DLD1 (cell line): ENCODE data around the gene SIRPG.
"Not testable (repeated sequence)": the region's sequence is repeated elsewhere in the genome, so short reads cannot be mapped to it uniquely, and the experiment has no call there.

Experiments
- in situ Hi-C: cut with HindIII; loops from 2 replicates; pipeline ENCODE4 v1.10.0; 2017; ENCODE audit warnings: low sequenced_read_pairs

Gene SIRPG

GRCh38 chr20:1637226-1637625 is 20.4 kb downstream of the SIRPG start:
- in situ Hi-C loops = no loop called here

DNA sequence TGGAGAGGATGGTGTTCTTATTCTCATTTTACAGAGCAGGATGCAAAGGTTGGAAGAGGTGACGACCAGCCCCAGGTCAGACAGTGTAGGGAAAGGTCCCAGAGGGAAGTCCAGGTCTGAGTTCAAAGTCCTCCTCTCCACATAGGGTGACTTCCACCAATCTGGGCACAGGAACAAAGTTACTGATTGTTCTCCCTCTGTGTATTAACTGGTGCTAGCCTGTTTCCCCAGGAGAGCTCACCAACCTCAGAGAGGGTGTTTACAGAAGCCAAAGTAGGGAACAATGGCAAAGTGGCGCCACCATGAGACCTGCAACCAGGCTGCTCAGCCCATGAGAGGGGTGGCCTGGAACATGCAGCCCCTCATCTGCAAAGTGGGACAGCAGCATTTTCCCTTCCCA is 21.0 kb downstream of the SIRPG start:
- in situ Hi-C loops = no loop called here

DNA sequence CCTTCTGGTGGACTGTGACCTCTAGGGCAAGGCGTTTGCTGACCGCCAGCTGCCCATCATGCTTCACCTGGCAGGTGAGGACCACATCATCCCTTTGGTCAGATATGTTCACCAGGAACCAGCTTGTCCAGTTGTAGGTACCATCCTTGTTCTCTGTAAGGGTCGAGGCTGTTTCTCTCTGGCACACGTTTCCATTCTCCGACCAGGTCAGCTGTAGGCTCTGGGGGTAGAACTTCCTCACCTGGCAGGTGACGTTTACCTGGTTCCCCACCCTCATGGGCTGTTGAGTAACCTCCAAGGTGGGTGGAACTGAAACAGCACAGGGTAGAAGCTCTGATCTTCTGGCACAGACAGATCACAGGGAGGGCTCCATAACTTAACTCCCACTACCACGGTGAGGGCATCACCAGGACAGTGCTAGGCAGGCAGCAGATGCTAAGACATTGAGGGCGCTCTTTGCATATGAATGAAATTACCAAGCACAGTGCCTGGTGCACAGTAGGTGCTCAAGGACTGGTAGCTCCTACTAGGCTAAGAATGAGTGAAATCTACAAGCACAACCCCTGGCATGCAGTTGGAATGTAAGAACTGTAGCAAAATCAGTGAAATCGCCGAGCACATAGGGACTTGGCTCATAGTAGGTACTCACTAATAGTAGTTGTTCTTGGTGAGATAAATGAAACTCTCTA is 22.1 kb downstream of the SIRPG start:
- in situ Hi-C loops = no loop called here

GRCh38 chr20:1633535-1633934 is 24.0 kb downstream of the SIRPG start:
- in situ Hi-C loops = no loop called here

DNA sequence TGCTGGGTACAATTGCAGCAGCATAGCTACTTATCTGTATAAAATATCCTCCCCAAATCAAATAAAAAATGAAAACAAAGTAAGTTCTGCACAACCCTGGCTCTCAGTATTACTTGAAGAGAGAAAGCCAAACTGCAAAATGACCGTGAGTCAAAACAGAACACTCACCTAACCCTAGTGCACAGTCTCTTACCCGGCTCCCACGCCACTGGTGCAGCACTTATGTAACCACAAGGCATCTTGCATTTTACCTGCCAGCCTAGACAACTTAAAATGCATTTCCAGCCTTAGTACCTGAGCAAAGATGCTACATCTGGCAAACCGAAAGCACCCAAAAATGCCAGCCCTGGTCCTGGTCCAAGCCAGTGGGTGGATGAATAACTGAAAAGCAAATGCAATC is 25.4 kb downstream of the SIRPG start:
- in situ Hi-C loops = no loop called here

GRCh38 chr20:1631309-1632151 is 26.0 kb downstream of the SIRPG start:
- in situ Hi-C loops = no loop called here

GRCh38 chr20:1630186-1630585 is 27.4 kb downstream of the SIRPG start:
- in situ Hi-C loops = no loop called here

DNA sequence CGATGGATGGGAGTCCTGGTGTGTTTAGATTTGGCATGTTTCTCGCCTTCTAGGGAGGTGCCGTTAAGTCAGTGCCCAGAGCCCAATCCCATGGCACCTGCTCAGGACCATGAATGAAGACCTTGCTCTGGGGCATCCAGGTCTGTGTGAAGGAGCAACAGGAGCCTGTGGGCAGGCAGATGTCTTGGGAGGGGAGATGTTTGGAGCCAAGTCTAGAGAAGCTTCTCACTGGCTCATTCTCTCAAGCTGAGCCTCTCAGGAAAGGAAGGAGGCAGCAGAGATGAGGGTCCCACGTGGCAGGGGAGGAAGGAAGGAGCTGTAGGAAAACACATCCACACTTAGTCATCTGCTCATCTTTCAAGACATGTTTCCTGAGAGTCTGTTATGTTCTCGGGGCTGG is 28.3 kb downstream of the SIRPG start:
- in situ Hi-C loops = no loop called here

DNA sequence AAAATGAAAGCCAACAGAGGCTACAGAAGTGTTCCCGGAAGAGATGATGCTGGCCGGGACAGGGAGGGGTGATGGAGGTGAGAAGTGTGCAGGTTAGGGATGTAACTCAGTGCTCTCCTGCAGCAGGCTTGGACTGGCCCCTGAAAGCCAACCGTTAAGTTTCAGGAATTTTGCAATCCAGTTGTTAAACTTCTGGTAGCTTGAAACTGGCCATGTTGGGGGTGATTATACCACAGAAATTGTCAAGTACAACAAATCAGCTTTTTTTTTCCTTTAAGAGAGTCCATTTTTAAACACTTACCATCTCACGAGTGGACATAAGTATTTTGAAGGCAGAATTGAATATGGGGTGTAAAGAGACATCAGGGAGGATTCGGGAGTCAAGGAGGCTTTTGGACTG is 29.0 kb downstream of the SIRPG start:
- in situ Hi-C loops = no loop called here

DNA sequence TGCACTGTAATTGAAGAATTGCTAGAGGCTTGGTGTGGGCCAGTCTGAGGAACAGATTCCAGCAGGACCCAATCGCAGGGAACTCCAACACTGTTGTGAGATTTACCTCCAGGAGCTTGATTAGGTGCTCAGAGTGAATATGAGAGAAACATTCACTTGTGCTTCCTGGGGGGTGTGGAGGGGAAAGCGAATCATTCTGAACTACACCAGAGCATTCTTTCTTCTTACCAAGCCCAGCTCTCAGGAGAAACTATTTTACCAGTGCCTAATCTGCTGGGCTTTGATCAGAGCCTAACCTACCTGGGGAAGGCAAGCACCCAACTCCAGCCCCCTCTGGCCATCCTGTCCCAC is 30.4 kb downstream of the SIRPG start:
- in situ Hi-C loops = no loop called here

DNA sequence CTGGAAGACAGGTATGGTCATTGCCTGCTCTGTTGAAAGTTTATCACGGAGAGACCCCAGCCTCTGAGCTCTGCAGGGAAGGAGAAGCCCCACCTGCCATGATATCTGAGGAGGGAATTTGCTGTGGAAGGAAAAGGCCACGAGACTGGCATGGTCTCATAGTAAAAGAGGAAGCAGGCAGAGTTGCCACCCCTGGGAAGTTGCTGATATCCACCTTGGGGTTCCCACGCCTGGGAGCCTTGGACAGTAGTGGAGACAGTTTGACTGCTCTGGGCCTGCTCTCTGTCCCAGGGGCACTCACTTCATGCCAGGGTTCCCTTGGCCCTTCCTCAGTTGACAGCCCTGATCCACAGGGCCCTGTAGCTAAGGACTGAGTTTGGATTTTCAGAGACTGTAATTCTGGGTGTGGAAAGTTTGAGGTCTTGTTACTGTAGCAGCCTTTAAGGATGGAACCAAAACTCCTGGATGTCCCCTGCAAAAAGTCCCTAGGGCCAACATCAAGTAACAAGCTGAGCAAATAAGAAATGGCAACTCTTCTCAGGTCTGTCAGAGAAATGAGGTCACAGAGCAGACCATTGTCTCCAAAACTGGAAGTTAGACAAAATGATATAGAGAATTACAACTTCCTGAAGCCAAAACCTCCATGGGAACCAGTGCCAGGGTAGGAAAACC is 30.9 kb downstream of the SIRPG start:
- in situ Hi-C loops = no loop called here

GRCh38 chr20:1625083-1625690 is 32.4 kb downstream of the SIRPG start:
- in situ Hi-C loops = no loop called here

GRCh38 chr20:1623501-1624205 is 33.9 kb downstream of the SIRPG start:
- in situ Hi-C loops = no loop called here

DNA sequence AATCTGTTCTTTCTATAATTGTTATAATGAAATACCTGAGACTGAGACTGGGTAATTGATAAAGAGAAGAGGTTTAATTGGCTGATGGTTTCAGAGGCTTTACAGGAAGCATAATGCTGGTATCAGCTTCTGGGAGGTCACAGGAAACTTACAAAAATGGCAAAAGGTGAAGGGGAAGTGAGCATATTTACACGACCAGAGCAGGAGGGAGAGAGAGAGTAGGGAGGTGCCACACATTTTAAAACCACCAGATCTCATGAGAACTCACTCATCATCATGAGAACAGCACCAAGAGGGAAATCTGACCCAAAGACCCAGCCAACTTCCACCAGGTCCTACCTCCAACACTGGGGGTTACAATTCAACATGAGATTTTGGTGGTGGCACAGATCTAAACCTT is 35.1 kb downstream of the SIRPG start:
- in situ Hi-C loops = no loop called here

DNA sequence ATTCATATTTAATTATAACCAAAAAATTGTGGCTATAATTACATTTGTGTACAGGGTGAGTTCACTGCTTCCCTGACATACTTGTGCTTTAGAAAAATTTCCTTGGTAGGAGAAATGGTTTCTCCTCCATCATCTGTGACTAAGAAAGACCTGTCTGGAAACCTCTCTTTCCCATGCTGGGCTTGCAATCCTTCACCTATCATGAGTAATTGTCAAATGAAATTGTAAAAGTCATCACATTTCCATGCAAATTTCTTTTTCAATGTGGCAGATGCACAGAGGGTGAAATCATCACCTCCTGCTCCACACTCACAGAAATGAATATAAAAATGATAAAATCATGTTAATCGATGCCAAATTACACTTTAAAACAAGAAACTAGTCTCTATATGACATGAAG is 36.3 kb downstream of the SIRPG start:
- in situ Hi-C loops = no loop called here

DNA sequence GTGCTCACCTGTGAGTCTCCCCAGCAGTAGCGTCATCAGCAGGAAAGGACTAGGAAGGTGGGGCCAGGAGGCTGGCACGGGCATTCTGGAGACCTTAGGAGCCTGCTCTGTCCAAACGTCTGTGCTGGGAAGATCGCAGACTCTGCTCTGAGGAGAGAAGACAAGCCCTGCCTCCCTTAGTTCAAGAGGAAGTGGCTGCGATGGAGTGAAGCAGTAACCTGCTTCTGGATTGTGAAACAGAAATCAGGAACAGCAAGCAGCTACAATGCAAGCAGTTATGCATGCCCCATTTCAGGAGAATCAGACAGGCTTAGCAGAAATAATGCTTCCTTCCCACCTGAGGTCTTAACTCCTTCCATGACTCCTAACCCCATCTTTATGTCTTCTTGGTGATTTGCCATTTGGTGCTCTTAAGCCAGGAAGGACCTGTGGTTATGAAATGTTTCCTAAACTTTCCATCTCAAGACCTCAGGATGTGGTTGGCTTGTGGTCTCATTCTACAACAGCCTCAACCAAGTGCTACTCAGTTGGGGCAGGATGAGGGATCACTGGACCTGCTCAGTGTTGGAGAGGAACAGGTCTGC is 37.6 kb downstream of the SIRPG start, which contains the start of gene SIRPB1:
Gene SIRPB1, minus strand, starts transcription at position 149 of the 584 bp plus-strand sequence. Its CDS starts 65 bp downstream, at position 84.
- in situ Hi-C loops = no loop called here

- in situ Hi-C loops = no loop called here
Observed at GRCh38 chr20:1618954-1619540, 38.5 kb downstream of the SIRPG start.

GRCh38 chr20:1618479-1618878 is 39.1 kb downstream of the SIRPG start:
- in situ Hi-C loops = no loop called here

- in situ Hi-C loops = no loop called here
Observed at GRCh38 chr20:1616858-1617434, 40.6 kb downstream of the SIRPG start.

- in situ Hi-C loops = not testable (repeated sequence)
Observed at GRCh38 chr20:1610404-1610803, 47.2 kb downstream of the SIRPG start.
